GM12865 (cell line): ENCODE results near the gene CDK11B.
"Not testable (repeated sequence)": the region's sequence is repeated elsewhere in the genome, so short reads cannot be mapped to it uniquely, and the experiment has no call there.

Source experiments
- DNase-seq: peaks from one replicate; pipeline ENCODE4 v3.0.0; 2010; ENCODE audit warnings: low read depth
- H3K4me3 ChIP-seq: 2 replicates; pipeline ENCODE4 v1.5.1; 2011; ENCODE audit warnings: mild to moderate bottlenecking, low read depth, low read length, control low read depth
- CTCF ChIP-seq: IDR thresholded peaks from 2 replicates; pipeline ENCODE4 v1.5.1; 2011; ENCODE audit warnings: low read length, control low read depth, low read depth, inconsistent platforms; ENCODE audit not compliant: insufficient read depth; ENCODE audit errors: missing control alignments

CDK11B gene

GRCh38 chr1:1669468-1670440, 10.9 kb upstream of the CDK11B start:
- DNase-seq, result no peak
- H3K4me3 ChIP-seq, result no peak overlapping the region
- TF ChIP-seq CTCF, result no peak

- DNase-seq, result no peak
These were observed 7.7 kb upstream of the CDK11B start for GRCh38 chr1:1666526-1666925.

GRCh38 chr1:1665815-1666251, 7.0 kb upstream of the CDK11B start:
- peak; percentile 40 for TF ChIP-seq CTCF
- no peak overlapping the region for H3K4me3 ChIP-seq
- DNase-seq, result no peak

More at GRCh38 chr1:1666526-1666925, 7.7 kb upstream of the CDK11B start:
- no peak overlapping the region for H3K4me3 ChIP-seq
- no peak for TF ChIP-seq CTCF

- TF ChIP-seq CTCF, result no peak
- DNase-seq, result no peak
- no peak overlapping the region for H3K4me3 ChIP-seq
These were observed 6.4 kb upstream of the CDK11B start for GRCh38 chr1:1664941-1665814.

- H3K4me3 ChIP-seq, DNase-seq: not testable (repeated sequence)
These were observed 5.5 kb upstream of the CDK11B start for GRCh38 chr1:1664318-1664717.

- DNase-seq, H3K4me3 ChIP-seq: not testable (repeated sequence)
These were observed 4.2 kb upstream of the CDK11B start for GRCh38 chr1:1662830-1663560.

- not testable (repeated sequence) for DNase-seq, H3K4me3 ChIP-seq
These were observed 3.6 kb upstream of the CDK11B start for GRCh38 chr1:1662392-1662791.

- not testable (repeated sequence) for H3K4me3 ChIP-seq, DNase-seq
These were observed 10.5 kb downstream of the CDK11B start for GRCh38 chr1:1648265-1648664.

GRCh38 chr1:1647567-1648241, 11.1 kb downstream of the CDK11B start:
- not testable (repeated sequence) for H3K4me3 ChIP-seq, DNase-seq

- not testable (repeated sequence) for DNase-seq
These were observed 12.5 kb downstream of the CDK11B start for GRCh38 chr1:1646326-1646725.

GRCh38 chr1:1640711-1641461, 17.9 kb downstream of the CDK11B start:
- not testable (repeated sequence) for H3K4me3 ChIP-seq, DNase-seq

More at GRCh38 chr1:1646326-1646725, 12.5 kb downstream of the CDK11B start:
- H3K4me3 ChIP-seq, result not testable (repeated sequence)

GRCh38 chr1:1640081-1640480, 18.7 kb downstream of the CDK11B start:
- not testable (repeated sequence) for DNase-seq, H3K4me3 ChIP-seq
